Endothelial cell of umbilical vein (primary cell): ENCODE measurements around the gene CAMKV. TPM values are rescaled to one million over a fixed set of nuclear protein-coding genes. Genes with fewer than 3 reads are reported as not detected.

Experiments used
- BruUV-seq: library from RNA; stranded (reverse); fragments of 400-500 nt; replicated peaks from 2 replicates; lab custom pipeline; 2021; lab: Mats Ljungman, UMichigan
- CTCF ChIA-PET: fragments of 300-600, 350-600 bp; sonication (Branson Sonifier 250); formaldehyde crosslinking; loops from one replicate; lab custom pipeline; 2021; ENCODE audit warnings: antibody characterized with exemption, inconsistent platforms; lab: Charles Lee
- POLR2A ChIA-PET: fragments of 300-600, 350-600 bp; sonication (Branson Sonifier 250); formaldehyde crosslinking; loops from one replicate; lab custom pipeline; 2021; ENCODE audit warnings: antibody characterized with exemption, inconsistent platforms; lab: Charles Lee
- DNase-seq: peaks from one replicate; pipeline ENCODE4 v3.0.0-alpha.2; 2011; ENCODE audit warnings: low read depth, low spot score
- FAIRE-seq: peaks from 2 replicates; lab custom pipeline; 2011; peaks lifted over from hg19 to GRCh38; lab: Jason Lieb, UNC
- H2AFZ ChIP-seq: 2 replicates; pipeline ENCODE4 v1.6.0; 2012; ENCODE audit warnings: low read depth, low read length, control low read depth, inconsistent platforms
- H3K27ac ChIP-seq: 2 replicates; pipeline ENCODE4 v1.5.1; 2011; ENCODE audit warnings: low read depth, mild to moderate bottlenecking, control low read depth, low read length, moderate library complexity; ENCODE audit not compliant: insufficient read depth
- H3K27me3 ChIP-seq, 2 experiments: 2 replicates each; pipeline versions ENCODE4 v1.6.0 to v1.6.1; 2011; ENCODE audit warnings: low read length in 2 of 2, mixed read lengths in 1 of 2; ENCODE audit not compliant: control insufficient read depth in 2 of 2, insufficient read depth in 2 of 2
- H3K36me3 ChIP-seq, 2 experiments: 2 replicates in 1 of 2; 3 replicates in 1 of 2; pipeline ENCODE4 v1.5.1; 2011; ENCODE audit warnings: low read length in 2 of 2, mild to moderate bottlenecking in 1 of 2, moderate library complexity in 1 of 2; ENCODE audit not compliant: control insufficient read depth in 2 of 2, insufficient read depth in 2 of 2; ENCODE audit errors: extremely low read depth in 1 of 2
- H3K4me1 ChIP-seq: 3 replicates; pipeline ENCODE4 v1.5.1; 2011; ENCODE audit warnings: mild to moderate bottlenecking, low read length; ENCODE audit not compliant: control insufficient read depth, insufficient read depth; ENCODE audit errors: extremely low read depth
- H3K4me2 ChIP-seq: 2 replicates; pipeline ENCODE4 v1.6.1; 2011; ENCODE audit warnings: low read length, control low read depth, mixed read lengths; ENCODE audit not compliant: insufficient read depth
- H3K4me3 ChIP-seq, 3 experiments: fragments of 200-600 bp in 1 of 3; sonication (generic), shearing (Covaris generic) in 1 of 3; replicated peaks in 1 of 3; 2 replicates each; pipeline ENCODE4 v1.5.1; 2011 to 2016; ENCODE audit warnings: control low read depth in 3 of 3, low read length in 3 of 3, mild to moderate bottlenecking in 2 of 3, inconsistent platforms in 1 of 3, low read depth in 1 of 3, moderate library complexity in 1 of 3; ENCODE audit not compliant: insufficient read depth in 1 of 3
- H3K79me2 ChIP-seq: 2 replicates; pipeline ENCODE4 v1.6.0; 2012; ENCODE audit warnings: low read length, inconsistent platforms; ENCODE audit not compliant: control insufficient read depth, insufficient read depth
- H3K9ac ChIP-seq: replicated peaks from 2 replicates; pipeline ENCODE3; 2011; ENCODE audit warnings: low read length, control low read depth; ENCODE audit not compliant: insufficient read depth; ENCODE audit errors: extremely low read depth
- H3K9me1 ChIP-seq: replicated peaks from 3 replicates; pipeline ENCODE4 v1.6.0; 2011; ENCODE audit warnings: mild to moderate bottlenecking, low read length; ENCODE audit not compliant: control insufficient read depth, insufficient read depth; ENCODE audit errors: extremely low read depth
- H3K9me3 ChIP-seq: replicated peaks from 2 replicates; pipeline ENCODE4 v1.5.1; 2012; ENCODE audit warnings: low read length, inconsistent platforms; ENCODE audit not compliant: control insufficient read depth, insufficient read depth
- H4K20me1 ChIP-seq: replicated peaks from 2 replicates; pipeline ENCODE3; 2011; ENCODE audit warnings: mild to moderate bottlenecking, low read length; ENCODE audit not compliant: control insufficient read depth, insufficient read depth; ENCODE audit errors: extremely low read depth
- CTCF ChIP-seq, 2 donors: IDR thresholded peaks; 1 replicate in 1 of 2; 2 replicates in 1 of 2; pipeline ENCODE4 v1.5.1; 2011; ENCODE audit warnings: low read length in 2 of 2, mild to moderate bottlenecking in 2 of 2, moderate library complexity in 2 of 2, control low read depth in 1 of 2, inconsistent platforms in 1 of 2, low read depth in 1 of 2; ENCODE audit not compliant: insufficient read depth in 1 of 2; ENCODE audit errors: extremely low read depth in 1 of 2
- EZH2 ChIP-seq: IDR thresholded peaks from 2 replicates; pipeline ENCODE4 v1.6.1; 2012; ENCODE audit warnings: borderline replicate concordance, low read depth, mild to moderate bottlenecking, moderate library complexity, low read length, inconsistent platforms; ENCODE audit not compliant: severe bottlenecking
- FOS ChIP-seq: IDR thresholded peaks from 2 replicates; pipeline ENCODE4 v1.6.1; 2011; ENCODE audit warnings: mild to moderate bottlenecking, low read length, moderate library complexity, borderline replicate concordance; ENCODE audit not compliant: insufficient read depth
- GATA2 ChIP-seq: IDR thresholded peaks from 2 replicates; pipeline ENCODE4 v1.7.0; 2011; ENCODE audit warnings: low read depth, mild to moderate bottlenecking, moderate library complexity, mixed read lengths, low read length; ENCODE audit not compliant: insufficient read length, insufficient read depth
- JUN ChIP-seq: IDR thresholded peaks from 2 replicates; pipeline ENCODE4 v1.6.1; 2011; ENCODE audit warnings: borderline replicate concordance, low read depth; ENCODE audit not compliant: insufficient read length, insufficient read depth
- MAX ChIP-seq: IDR thresholded peaks from 2 replicates; pipeline ENCODE4 v1.6.1; 2011; ENCODE audit not compliant: insufficient read depth, insufficient read length
- MYC ChIP-seq: IDR thresholded peaks from one replicate; pipeline ENCODE4 v1.6.1; 2011; ENCODE audit warnings: mild to moderate bottlenecking, low read depth, low read length
- POLR2A ChIP-seq: IDR thresholded peaks from 2 replicates; pipeline ENCODE4 v1.6.1; 2012; ENCODE audit warnings: low read depth, mild to moderate bottlenecking, control low read depth, low read length
- POLR2AphosphoS5 ChIP-seq: IDR thresholded peaks from 2 replicates; pipeline ENCODE4 v1.6.1; 2012; ENCODE audit warnings: low read depth, mild to moderate bottlenecking, control low read depth, low read length, moderate library complexity; ENCODE audit not compliant: insufficient read depth
- dilution Hi-C: fragments of 300-500 bp; cut with MboI; formaldehyde crosslinking; loops from one replicate; pipeline ENCODE4 v1.15.0; 2019; ENCODE audit warnings: low sequenced_read_pairs; ENCODE audit not compliant: extremely low pct_ligation_motif_present
- intact Hi-C: fragments of 100-400 bp; cut with micrococcal nuclease; formaldehyde crosslinking; loops from one replicate; pipeline ENCODE4 v1.10.0; 2022
- polyA plus RNA-seq, 4 experiments: library from polyadenylated mRNA; depleted of rRNA in 3 of 4; stranded (reverse) in 3 of 4; unstranded in 1 of 4; fragments of >200 nt; gene quantifications; 2 replicates each; pipeline versions ENCODE4 v1.2.1 to v1.2.3, GENCODE V29; 2011 to 2012; ENCODE audit warnings: missing spikeins in 1 of 4
- total RNA-seq: library from RNA; stranded (reverse); gene quantifications from 2 replicates; pipeline ENCODE4 v1.2.3, GENCODE V29; 2021

Gene CAMKV
- total and polyA plus RNA-seq, 2 donors (not counting 3 experiments of a cell fraction or from before 2014, with no cell fraction given): not detected

DNA sequence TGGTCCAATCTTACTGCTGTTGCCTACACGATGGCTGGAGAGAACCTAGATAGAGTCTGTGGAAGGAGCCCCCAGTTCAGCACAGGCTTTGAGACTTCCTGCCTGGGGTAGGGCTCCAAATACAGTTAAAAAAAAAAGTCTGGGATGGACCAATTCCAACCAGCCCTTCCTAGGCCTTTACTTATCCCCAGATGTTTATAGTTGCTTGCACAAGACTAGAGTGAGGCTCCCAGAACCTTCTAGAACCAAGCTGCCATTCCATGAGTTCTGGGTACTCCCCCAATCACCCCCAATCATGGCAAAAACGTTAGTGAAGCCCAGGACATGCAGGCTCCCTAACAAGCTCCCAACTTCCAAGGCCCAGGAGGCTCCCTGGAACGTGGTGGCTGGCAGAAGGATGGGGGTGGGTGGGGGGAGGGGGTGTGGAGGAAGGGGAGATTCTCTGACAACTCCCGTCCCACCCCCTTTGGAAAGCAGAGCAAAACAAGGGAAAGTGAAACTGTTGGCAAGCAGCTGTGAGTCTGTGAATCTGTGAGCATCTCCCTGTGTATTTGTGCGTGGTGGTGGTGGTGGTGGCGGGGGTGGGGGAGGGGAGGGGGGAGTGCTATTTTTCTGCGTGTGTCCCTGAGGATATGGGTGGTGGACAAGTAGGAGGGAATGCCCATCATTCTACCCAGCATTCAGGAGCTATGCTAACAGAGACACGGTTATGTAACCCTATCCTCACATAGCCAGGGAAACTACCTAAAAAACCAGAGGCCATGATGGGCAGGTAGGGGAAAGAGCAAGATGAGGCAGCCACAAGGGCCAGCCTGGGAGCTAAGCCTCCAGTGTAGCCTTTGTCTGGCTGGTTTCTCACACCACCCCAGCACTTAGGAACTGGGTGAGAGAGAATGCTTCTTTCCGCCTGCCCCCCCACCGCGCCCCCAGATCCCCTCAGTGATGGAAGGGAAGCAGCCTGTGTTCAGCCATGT lies 31.9 kb upstream of the CAMKV start:
- Histone ChIP-seq H3K79me2 (no peaks in the 10 kb centered on the region), H3K36me3 (no peaks in the 10 kb centered on the region), H3K4me1 (peaks cover 14% of the 10 kb centered on the region), H3K9me3 (no peaks in the 10 kb centered on the region), H2AFZ (no peak overlapping the region), H3K9me1 (no peaks in the 10 kb centered on the region), H3K9ac (no peak overlapping the region), H3K27me3 (no peaks in the 10 kb centered on the region), H3K4me2 (no peak overlapping the region), H3K27ac (no peak overlapping the region), H4K20me1 (no peaks in the 10 kb centered on the region), H3K4me3 (no peak overlapping the region)
- DNase-seq (no peak), FAIRE-seq (no peak)
- no TSS peak for BruUV-seq
- dilution Hi-C loops: no loop called here
- ChIA-PET POLR2A (no interaction called here), CTCF (interaction anchor here (0.8 to 5.5 kb wide), 3 partner anchors 9 to 99 kb away, joined by 3 to 65 read pairs (median 27); partner anchors contain the start of gene INKA1)
- intact Hi-C loops: no loop called here
- TF ChIP-seq MAX: no peak
- TF ChIP-seq EZH2: no peak
- no peak for TF ChIP-seq CTCF (IDR thresholded peaks at IDR 0.05; ENCODE audit: extremely low read depth in 1 of 2, insufficient read depth in 1 of 2, low read depth in 1 of 2, low read length in 2 of 2)
- TF ChIP-seq POLR2A: no peak
- TF ChIP-seq GATA2: no peak
- TF ChIP-seq JUN: no peak
- TF ChIP-seq POLR2AphosphoS5: no peak
- no peak for TF ChIP-seq MYC
- no peak for TF ChIP-seq FOS
